H9 (cell line): ENCODE results near the gene KRT81. TPM values are rescaled to one million over a fixed set of nuclear protein-coding genes. Genes with fewer than 3 reads are reported as not detected.

Source experiments
- DNase-seq: peaks from one replicate; pipeline ENCODE4 v3.0.0-alpha.2; 2017
- H2AFZ ChIP-seq: one replicate; pipeline ENCODE4 v1.6.1; 2013; ENCODE audit warnings: mild to moderate bottlenecking, low read length, control low read depth, moderate library complexity
- H2AK5ac ChIP-seq: 2 replicates; pipeline ENCODE4 v1.6.1; 2013; ENCODE audit warnings: low read length, control low read depth, mixed read lengths; ENCODE audit not compliant: insufficient read length
- H2BK120ac ChIP-seq: one replicate; pipeline ENCODE4 v1.6.1; 2013; ENCODE audit warnings: low read depth, mild to moderate bottlenecking, low read length, control low read depth, inconsistent platforms; ENCODE audit not compliant: poor library complexity, severe bottlenecking
- H2BK12ac ChIP-seq: 2 replicates; pipeline ENCODE4 v1.6.1; 2013; ENCODE audit warnings: low read length, control low read depth, mixed read lengths, low read depth; ENCODE audit not compliant: insufficient read length
- H2BK15ac ChIP-seq: 2 replicates; pipeline ENCODE4 v1.6.1; 2013; ENCODE audit warnings: low read depth, low read length, control low read depth
- H2BK20ac ChIP-seq: one replicate; pipeline ENCODE4 v1.6.1; 2013; ENCODE audit warnings: low read depth, mild to moderate bottlenecking, low read length, control low read depth, inconsistent platforms; ENCODE audit not compliant: poor library complexity, severe bottlenecking
- H2BK5ac ChIP-seq: 2 replicates; pipeline ENCODE4 v1.6.1; 2013; ENCODE audit warnings: low read length, control low read depth, mixed read lengths; ENCODE audit not compliant: insufficient read length
- H3K14ac ChIP-seq: 2 replicates; pipeline ENCODE4 v1.6.1; 2013; ENCODE audit warnings: low read length, control low read depth; ENCODE audit not compliant: insufficient read depth
- H3K18ac ChIP-seq: 2 replicates; pipeline ENCODE4 v1.6.1; 2013; ENCODE audit warnings: low read depth, mild to moderate bottlenecking, mixed read lengths, low read length, control low read depth; ENCODE audit not compliant: insufficient read length
- H3K23ac ChIP-seq: 2 replicates; pipeline ENCODE4 v1.6.1; 2013; ENCODE audit warnings: low read length, control low read depth, mixed read lengths, low read depth; ENCODE audit not compliant: insufficient read length
- H3K23me2 ChIP-seq: 2 replicates; pipeline ENCODE4 v1.6.1; 2013; ENCODE audit warnings: low read depth, mild to moderate bottlenecking, mixed read lengths, low read length, control low read depth; ENCODE audit not compliant: insufficient read length, poor library complexity, severe bottlenecking
- H3K27ac ChIP-seq: 2 replicates; pipeline ENCODE4 v1.5.1; 2013; ENCODE audit warnings: low read length, control low read depth, mixed read lengths, low read depth; ENCODE audit not compliant: insufficient read length
- H3K27me3 ChIP-seq: 2 replicates; pipeline ENCODE4 v1.6.1; 2013; ENCODE audit warnings: low read length, control low read depth, inconsistent platforms; ENCODE audit not compliant: insufficient read depth
- H3K4ac ChIP-seq: 2 replicates; pipeline ENCODE4 v1.6.1; 2013; ENCODE audit warnings: low read depth, mild to moderate bottlenecking, control low read depth, inconsistent platforms, low read length, moderate library complexity
- H3K4me1 ChIP-seq: 2 replicates; pipeline ENCODE4 v1.6.1; 2013; ENCODE audit warnings: low read length, control low read depth, inconsistent platforms; ENCODE audit not compliant: insufficient read depth
- H3K4me2 ChIP-seq: 2 replicates; pipeline ENCODE4 v1.6.1; 2013; ENCODE audit warnings: low read length, control low read depth, mixed read lengths; ENCODE audit not compliant: insufficient read length, insufficient read depth
- H3K56ac ChIP-seq: 2 replicates; pipeline ENCODE4 v1.6.1; 2013; ENCODE audit warnings: low read depth, mild to moderate bottlenecking, mixed read lengths, low read length, control low read depth; ENCODE audit not compliant: insufficient read length
- H3K79me1 ChIP-seq: 2 replicates; pipeline ENCODE4 v1.6.1; 2013; ENCODE audit warnings: low read depth, mild to moderate bottlenecking, moderate library complexity, low read length, control low read depth, inconsistent platforms; ENCODE audit not compliant: insufficient read depth, poor library complexity, severe bottlenecking
- H3K79me2 ChIP-seq: 2 replicates; pipeline ENCODE4 v1.6.1; 2013; ENCODE audit warnings: low read length, control low read depth, inconsistent platforms; ENCODE audit not compliant: insufficient read depth
- H3K9ac ChIP-seq: 2 replicates; pipeline ENCODE4 v1.6.1; 2013; ENCODE audit warnings: low read length, control low read depth, mixed read lengths; ENCODE audit not compliant: insufficient read length; ENCODE audit errors: extremely low read depth
- H3K9me3 ChIP-seq: one replicate; pipeline ENCODE4 v1.6.1; 2013; ENCODE audit warnings: low read depth, low read length, inconsistent platforms; ENCODE audit not compliant: control insufficient read depth
- H3T11ph ChIP-seq: one replicate; pipeline ENCODE4 v1.6.1; 2013; ENCODE audit warnings: mild to moderate bottlenecking, low read length, control low read depth, inconsistent platforms
- H4K20me1 ChIP-seq: one replicate; pipeline ENCODE4 v1.6.1; 2013; ENCODE audit not compliant: control insufficient read depth, insufficient read length, insufficient read depth
- H4K5ac ChIP-seq: 2 replicates; pipeline ENCODE4 v1.6.1; 2013; ENCODE audit warnings: low read depth, mild to moderate bottlenecking, mixed read lengths, low read length, control low read depth; ENCODE audit not compliant: insufficient read length
- H4K8ac ChIP-seq: replicated peaks from 2 replicates; pipeline ENCODE4 v1.6.1; 2013; ENCODE audit warnings: low read length, control low read depth, mixed read lengths, low read depth; ENCODE audit not compliant: insufficient read length
- H4K91ac ChIP-seq: 2 replicates; pipeline ENCODE4 v1.6.1; 2013; ENCODE audit warnings: low read depth, mild to moderate bottlenecking, moderate library complexity, mixed read lengths, low read length, control low read depth; ENCODE audit not compliant: insufficient read length
- H3K27ac Mint-ChIP-seq, 3 experiments: 2 replicates in 2 of 3; 3 replicates in 1 of 3; pipeline ENCODE4 v1.8.0; 2020 to 2021; ENCODE audit warnings: mixed read lengths in 3 of 3, mild to moderate bottlenecking in 1 of 3, moderate library complexity in 1 of 3
- H3K27me3 Mint-ChIP-seq: 2 replicates; pipeline ENCODE4 v1.8.0; 2021; ENCODE audit warnings: low read depth, mild to moderate bottlenecking, moderate library complexity, mixed read lengths
- H3K36me3 Mint-ChIP-seq, 3 experiments: 2 replicates in 2 of 3; 3 replicates in 1 of 3; pipeline ENCODE4 v1.8.0; 2020 to 2021; ENCODE audit warnings: low read depth in 3 of 3, mixed read lengths in 3 of 3; ENCODE audit not compliant: insufficient read depth in 1 of 3
- H3K4me1 Mint-ChIP-seq, 2 experiments: 2 replicates each; pipeline ENCODE4 v1.8.0; 2020; ENCODE audit warnings: mixed read lengths in 2 of 2
- H3K4me3 Mint-ChIP-seq, 2 experiments: 2 replicates in 1 of 2; 3 replicates in 1 of 2; pipeline ENCODE4 v1.8.0; 2020 to 2021; ENCODE audit warnings: mild to moderate bottlenecking in 2 of 2, mixed read lengths in 2 of 2, moderate library complexity in 1 of 2
- H3K9me3 Mint-ChIP-seq, 2 experiments: 2 replicates in 1 of 2; 3 replicates in 1 of 2; pipeline ENCODE4 v1.8.0; 2020; ENCODE audit warnings: mild to moderate bottlenecking in 2 of 2, mixed read lengths in 2 of 2, moderate library complexity in 1 of 2
- CTCF ChIP-seq: fragments of 200-600 bp; sonication (generic); conservative IDR thresholded peaks from 3 replicates; pipeline ENCODE4 v1.8.0; 2021; ENCODE audit warnings: antibody characterized with exemption, mild to moderate bottlenecking
- WGBS: extraction: QIAGEN DNeasy Blood & Tissue Kit; methylation state at CpG from one replicate; pipeline ENCODE4 v1.1.7; 2013; ENCODE audit warnings: missing lambda C conversion rate, low lambda C conversion rate, mixed read lengths; ENCODE audit not compliant: insufficient read length; ENCODE audit errors: extremely low coverage; 5-methylcytosine and 5-hydroxymethylcytosine counted together
- total RNA-seq: library from RNA; stranded (reverse); gene quantifications from 2 replicates; pipeline ENCODE4 v1.2.1, GENCODE V29; 2021

The KRT81 gene
- total RNA-seq, 1 experiment from 2014 or later, result not detected

- Histone ChIP-seq H2BK5ac (no peak overlapping the region), H3T11ph (no peak overlapping the region), H3K79me2 (no peaks in the 10 kb centered on the region), H3K4me2 (no peak overlapping the region), H4K20me1 (no peaks in the 10 kb centered on the region), H3K14ac (no peak overlapping the region), H2BK120ac (no peak overlapping the region), H3K27me3 (no peaks in the 10 kb centered on the region; the same call in 1 of the 2 replicates), H3K9me3 (no peaks in the 10 kb centered on the region), H4K91ac (no peak overlapping the region), H3K9ac (no peak overlapping the region), H3K23ac (no peak overlapping the region), H2BK20ac (no peak overlapping the region), H4K8ac (no peak overlapping the region), H2BK15ac (no peak overlapping the region), H3K4ac (no peak overlapping the region), H3K56ac (no peak overlapping the region), H3K4me1 (no peaks in the 10 kb centered on the region), H3K23me2 (no peaks in the 10 kb centered on the region), H3K18ac (no peak overlapping the region), H3K27ac (no peak overlapping the region), H3K79me1 (no peaks in the 10 kb centered on the region), H2AFZ (no peak overlapping the region), H4K5ac (no peak overlapping the region), H2AK5ac (no peak overlapping the region), H2BK12ac (no peak overlapping the region)
- peaks cover 2 to 4% of the 10 kb centered on the region in 2 experiments for H3K4me1 Mint-ChIP-seq
- H3K9me3 Mint-ChIP-seq, result peaks cover 5 to 11% of the 10 kb centered on the region in 2 experiments; a peak in 4 of 5 replicates
- no peak for DNase-seq
- H3K27ac Mint-ChIP-seq, result no peak overlapping the region; a peak in 1 of 7 replicates
- H3K36me3 Mint-ChIP-seq, result peaks cover 0 to 8% (median 3%) of the 10 kb centered on the region in 3 experiments; a peak in 1 of 7 replicates
- TF ChIP-seq CTCF, result no peak
- H3K27me3 Mint-ChIP-seq, result peaks cover 38% of the 10 kb centered on the region
- no peak overlapping the region for H3K4me3 Mint-ChIP-seq
- WGBS, result no CpG with 5 or more reads among the region's 2 CpGs
Observed at GRCh38 chr12:52266514-52266913, 24.8 kb downstream of the KRT81 start.
